HEK293T (cell line): ENCODE measurements around the gene HDAC6.

ENCODE experiments used
- CTCF ChIA-PET: fragments of 350-600 bp; formaldehyde crosslinking; extraction: SDS; loops from one replicate; lab custom pipeline; 2021; ENCODE audit warnings: antibody characterized with exemption, inconsistent platforms; lab: Yijun Ruan, JAX
- POLR2A ChIA-PET: fragments of 350-600 bp; formaldehyde crosslinking; extraction: SDS; loops from one replicate; lab custom pipeline; 2020; ENCODE audit warnings: antibody characterized with exemption, inconsistent platforms; lab: Yijun Ruan, JAX
- DNase-seq: peaks from one replicate; pipeline ENCODE4 v3.0.0; 2012; ENCODE audit warnings: mixed read lengths; ENCODE audit errors: extremely low spot score
- ARNT ChIP-seq: fragments of 450-650 bp; IDR thresholded peaks from 2 replicates; pipeline ENCODE4 v1.6.1; 2017; ENCODE audit warnings: mild to moderate bottlenecking
- BHLHE40 ChIP-seq: fragments of 450-650 bp; IDR thresholded peaks from 2 replicates; pipeline ENCODE4 v1.6.1; 2016; ENCODE audit warnings: mild to moderate bottlenecking, moderate library complexity, borderline replicate concordance
- CTBP1 ChIP-seq: fragments of 450-650 bp; IDR thresholded peaks from 2 replicates; pipeline ENCODE4 v1.6.1; 2016; ENCODE audit warnings: borderline replicate concordance
- ELF4 ChIP-seq: fragments of 450-650 bp; IDR thresholded peaks from 2 replicates; pipeline ENCODE4 v1.6.1; 2017; ENCODE audit warnings: antibody characterized with exemption
- FOXA1 ChIP-seq: fragments of 450-650 bp; IDR thresholded peaks from 2 replicates; pipeline ENCODE4 v1.6.1; 2016; ENCODE audit warnings: mild to moderate bottlenecking
- FOXK2 ChIP-seq: fragments of 450-650 bp; IDR thresholded peaks from 2 replicates; pipeline ENCODE4 v1.6.1; 2016; ENCODE audit warnings: mild to moderate bottlenecking
- FOXM1 ChIP-seq: fragments of 450-650 bp; IDR thresholded peaks from 2 replicates; pipeline ENCODE4 v1.6.1; 2017; ENCODE audit warnings: mild to moderate bottlenecking, borderline replicate concordance
- HDGF ChIP-seq: fragments of 450-650 bp; IDR thresholded peaks from 2 replicates; pipeline ENCODE4 v1.6.1; 2017; ENCODE audit warnings: antibody characterized with exemption, borderline replicate concordance
- L3MBTL2 ChIP-seq: fragments of 450-650 bp; conservative IDR thresholded peaks from 2 replicates; pipeline ENCODE4 v1.6.1; 2016; ENCODE audit warnings: mild to moderate bottlenecking
- LEF1 ChIP-seq: fragments of 450-650 bp; IDR thresholded peaks from 2 replicates; pipeline ENCODE4 v1.6.1; 2017; ENCODE audit warnings: mild to moderate bottlenecking, borderline replicate concordance
- NFRKB ChIP-seq: fragments of 450-650 bp; IDR thresholded peaks from 2 replicates; pipeline ENCODE4 v1.6.1; 2016; ENCODE audit warnings: mild to moderate bottlenecking, moderate library complexity
- PKNOX1 ChIP-seq: fragments of 450-650 bp; IDR thresholded peaks from 2 replicates; pipeline ENCODE4 v1.6.1; 2016
- SP1 ChIP-seq: fragments of 450-650 bp; IDR thresholded peaks from 2 replicates; pipeline ENCODE4 v1.6.1; 2017
- SUZ12 ChIP-seq: fragments of 450-650 bp; IDR thresholded peaks from 2 replicates; pipeline ENCODE4 v1.6.1; 2016; ENCODE audit warnings: mild to moderate bottlenecking
- TARDBP ChIP-seq: fragments of 450-650 bp; IDR thresholded peaks from 2 replicates; pipeline ENCODE4 v1.6.1; 2016
- ZNF384 ChIP-seq: fragments of 450-650 bp; IDR thresholded peaks from 2 replicates; pipeline ENCODE4 v1.6.1; 2016

Gene HDAC6

DNA sequence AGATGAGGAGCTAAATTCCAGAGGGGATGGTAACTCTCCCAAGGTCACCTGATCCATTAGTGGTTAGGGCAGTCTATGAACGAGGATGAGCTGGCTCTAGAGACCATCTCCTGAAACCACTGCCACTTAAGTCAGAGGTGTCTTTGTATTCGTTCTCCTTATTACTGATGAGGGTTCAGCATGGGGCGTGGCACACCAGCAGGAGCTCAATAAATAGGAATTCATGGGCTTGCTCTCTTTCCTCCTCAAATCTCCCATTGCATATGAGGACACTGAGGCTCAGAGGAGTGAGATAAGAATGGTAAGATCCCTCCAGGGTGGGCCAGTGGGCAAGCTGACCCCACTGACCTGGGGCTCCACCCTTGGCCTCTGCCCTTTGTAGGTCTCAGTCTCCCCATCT is 17.1 kb upstream of the HDAC6 start:
- TF ChIP-seq ELF4 (no peak), NFRKB (no peak), L3MBTL2 (no peak)
- DNase-seq: no peak
- ChIA-PET POLR2A (no interaction called here), CTCF (no interaction called here)

- CTCF ChIA-PET: no interaction called here
- POLR2A ChIA-PET: no interaction called here
- TF ChIP-seq ARNT: no peak
- TF ChIP-seq SUZ12: no peak
- no peak for TF ChIP-seq HDGF
- TF ChIP-seq NFRKB: no peak
- TF ChIP-seq LEF1: no peak
- no peak for DNase-seq
Measured at GRCh38 chrX:48785186-48785539, 16.7 kb upstream of the HDAC6 start.

GRCh38 chrX:48785540-48786214 is 16.2 kb upstream of the HDAC6 start:
- POLR2A ChIA-PET: no interaction called here
- TF ChIP-seq LEF1: no peak
- TF ChIP-seq ELF4: no peak
- no peak for TF ChIP-seq HDGF
- TF ChIP-seq ARNT: no peak
- no peak for TF ChIP-seq BHLHE40
- no peak for TF ChIP-seq FOXM1
- TF ChIP-seq FOXA1: no peak
- no peak for TF ChIP-seq PKNOX1
- TF ChIP-seq L3MBTL2: no peak
- TF ChIP-seq NFRKB: no peak
- TF ChIP-seq SP1: no peak
- no peak for TF ChIP-seq CTBP1
- no peak for TF ChIP-seq FOXK2
- TF ChIP-seq ZNF384: no peak
- no peak for TF ChIP-seq TARDBP
- TF ChIP-seq SUZ12: no peak
- CTCF ChIA-PET: no interaction called here
- DNase-seq: no peak

- TF ChIP-seq PKNOX1: no peak
- no peak for TF ChIP-seq FOXK2
- no peak for TF ChIP-seq FOXA1
- TF ChIP-seq TARDBP: no peak
- no peak for TF ChIP-seq CTBP1
- no peak for TF ChIP-seq L3MBTL2
- TF ChIP-seq SUZ12: no peak
- TF ChIP-seq FOXM1: no peak
- TF ChIP-seq ELF4: no peak
- TF ChIP-seq ZNF384: no peak
- TF ChIP-seq SP1: no peak
- no peak for DNase-seq
- CTCF ChIA-PET: no interaction called here
- POLR2A ChIA-PET: no interaction called here
Measured at GRCh38 chrX:48786341-48786800, 15.5 kb upstream of the HDAC6 start, which contains the start of gene GATA1. Gene GATA1 (plus strand): TSS chrX:48786590. CDS start chrX:48791110, 4,520 bp downstream.

GRCh38 chrX:48786825-48787504 is 14.9 kb upstream of the HDAC6 start:
- CTCF ChIA-PET: no interaction called here
- DNase-seq: no peak
- POLR2A ChIA-PET: no interaction called here
- TF ChIP-seq BHLHE40 (no peak), CTBP1 (no peak), TARDBP (no peak), ELF4 (no peak), FOXK2 (no peak), ARNT (no peak), ZNF384 (no peak), LEF1 (no peak), FOXM1 (no peak), PKNOX1 (no peak), FOXA1 (no peak), L3MBTL2 (no peak), NFRKB (no peak), SUZ12 (no peak)

GRCh38 chrX:48787505-48788443 is 14.1 kb upstream of the HDAC6 start:
- ChIA-PET POLR2A (no interaction called here), CTCF (no interaction called here)
- TF ChIP-seq TARDBP (no peak), CTBP1 (no peak), FOXA1 (no peak), FOXM1 (no peak), ARNT (no peak), NFRKB (no peak), SUZ12 (no peak), L3MBTL2 (no peak), LEF1 (no peak), ZNF384 (no peak), FOXK2 (no peak), ELF4 (no peak), SP1 (no peak), HDGF (no peak), PKNOX1 (no peak), BHLHE40 (no peak)
- no peak for DNase-seq
